HL-60/S4 (cell line): ENCODE results near the gene FOLR2.
"Not testable (repeated sequence)": the region's sequence is repeated elsewhere in the genome, so short reads cannot be mapped to it uniquely, and the experiment has no call there.

ENCODE experiments used
- in situ Hi-C: fragments of 300-500 bp; cut with MboI; formaldehyde crosslinking; loops from 2 replicates; pipeline ENCODE4 v1.14.3; 2022; ENCODE audit warnings: low sequenced_read_pairs

The FOLR2 gene

DNA sequence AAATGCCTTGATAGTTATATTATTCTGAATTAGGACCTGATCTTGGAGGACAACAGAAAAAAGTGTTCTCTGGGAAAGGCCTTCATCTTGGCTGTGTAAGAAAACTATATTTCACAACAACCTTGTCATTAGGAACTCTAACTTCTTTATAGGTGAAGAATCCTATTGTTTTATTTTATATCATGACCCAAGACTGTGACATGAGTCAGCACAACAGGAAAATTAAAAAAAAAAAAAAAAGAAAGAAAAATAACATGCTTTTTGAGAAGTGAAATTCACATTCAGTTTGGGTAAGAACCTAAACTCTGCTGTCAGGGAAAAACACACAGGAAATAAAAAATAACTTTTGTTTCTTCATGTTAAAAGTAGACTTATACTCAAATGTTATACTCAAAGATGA lies 11.7 kb upstream of the FOLR2 start:
- in situ Hi-C loops: no loop called here

- in situ Hi-C loops: not testable (repeated sequence)
Observed at GRCh38 chr11:72206794-72207193, 9.8 kb upstream of the FOLR2 start.

DNA sequence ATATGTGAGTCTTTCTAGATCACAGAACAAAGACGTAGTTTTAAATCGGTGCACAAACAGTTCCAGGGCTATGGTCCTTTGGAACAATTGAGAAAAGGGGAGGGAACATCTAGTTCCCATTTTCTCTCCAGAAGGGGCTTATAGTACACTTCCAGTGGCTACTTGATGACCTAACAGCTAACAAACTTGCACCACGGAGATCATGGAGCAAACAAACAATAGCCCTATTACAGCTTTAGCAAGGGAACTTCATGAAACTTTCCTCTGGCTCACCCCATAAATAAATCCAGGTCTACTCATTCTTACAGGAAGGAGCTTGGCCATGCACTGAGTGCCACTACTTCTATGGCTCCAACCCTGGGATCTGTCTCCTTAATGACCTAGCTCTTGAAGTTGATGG lies 8.3 kb upstream of the FOLR2 start:
- in situ Hi-C loops: no loop called here

DNA sequence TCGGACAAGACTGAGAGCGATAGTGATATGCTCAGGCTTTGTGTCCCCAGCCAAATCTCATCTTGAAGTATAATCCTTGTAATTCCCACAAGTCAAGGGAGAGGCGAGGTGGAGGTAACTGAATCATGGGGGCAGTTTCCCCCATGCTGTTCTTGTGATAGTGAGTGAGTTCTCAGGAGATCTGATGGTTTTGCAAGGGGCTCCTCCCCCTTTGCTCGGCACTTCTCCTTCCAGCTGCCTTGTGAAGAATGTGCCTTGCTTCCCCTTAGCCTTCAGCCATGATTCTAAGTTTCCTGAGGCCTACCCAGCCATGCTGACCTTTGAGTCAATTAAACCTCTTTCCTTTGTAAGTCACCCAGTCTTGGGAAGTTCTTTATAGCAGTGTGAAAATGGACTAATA lies 7.5 kb upstream of the FOLR2 start:
- in situ Hi-C loops: no loop called here

GRCh38 chr11:72217841-72218240 lies 1.2 kb downstream of the FOLR2 start:
- in situ Hi-C loops: no loop called here

DNA sequence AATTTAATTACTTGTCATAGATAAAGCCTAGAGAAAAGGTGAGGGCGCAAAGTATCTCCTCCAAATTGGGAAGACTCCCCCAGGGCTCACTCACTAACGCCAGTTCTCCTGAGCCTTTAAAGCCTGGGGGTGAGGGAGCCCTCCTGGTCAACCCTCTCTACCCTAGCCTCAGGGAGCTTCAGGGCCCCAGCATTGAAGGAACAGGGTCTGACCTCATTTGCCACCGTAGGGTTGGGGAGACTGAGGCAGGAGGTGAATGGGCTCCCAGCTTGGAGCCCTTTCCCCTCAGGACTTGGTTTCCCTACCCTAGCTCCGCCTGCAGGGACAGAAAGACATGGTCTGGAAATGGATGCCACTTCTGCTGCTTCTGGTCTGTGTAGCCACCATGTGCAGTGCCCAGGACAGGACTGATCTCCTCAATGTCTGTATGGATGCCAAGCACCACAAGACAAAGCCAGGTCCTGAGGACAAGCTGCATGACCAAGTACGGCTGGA lies 1.7 kb downstream of the FOLR2 start:
- in situ Hi-C loops: no loop called here

GRCh38 chr11:72220696-72221363 lies 4.2 kb downstream of the FOLR2 start:
- in situ Hi-C loops: no loop called here

- in situ Hi-C loops: no loop called here
Observed at GRCh38 chr11:72221386-72222075, 4.9 kb downstream of the FOLR2 start.

- in situ Hi-C loops: no loop called here
Observed at GRCh38 chr11:72222106-72222891, 5.7 kb downstream of the FOLR2 start.

DNA sequence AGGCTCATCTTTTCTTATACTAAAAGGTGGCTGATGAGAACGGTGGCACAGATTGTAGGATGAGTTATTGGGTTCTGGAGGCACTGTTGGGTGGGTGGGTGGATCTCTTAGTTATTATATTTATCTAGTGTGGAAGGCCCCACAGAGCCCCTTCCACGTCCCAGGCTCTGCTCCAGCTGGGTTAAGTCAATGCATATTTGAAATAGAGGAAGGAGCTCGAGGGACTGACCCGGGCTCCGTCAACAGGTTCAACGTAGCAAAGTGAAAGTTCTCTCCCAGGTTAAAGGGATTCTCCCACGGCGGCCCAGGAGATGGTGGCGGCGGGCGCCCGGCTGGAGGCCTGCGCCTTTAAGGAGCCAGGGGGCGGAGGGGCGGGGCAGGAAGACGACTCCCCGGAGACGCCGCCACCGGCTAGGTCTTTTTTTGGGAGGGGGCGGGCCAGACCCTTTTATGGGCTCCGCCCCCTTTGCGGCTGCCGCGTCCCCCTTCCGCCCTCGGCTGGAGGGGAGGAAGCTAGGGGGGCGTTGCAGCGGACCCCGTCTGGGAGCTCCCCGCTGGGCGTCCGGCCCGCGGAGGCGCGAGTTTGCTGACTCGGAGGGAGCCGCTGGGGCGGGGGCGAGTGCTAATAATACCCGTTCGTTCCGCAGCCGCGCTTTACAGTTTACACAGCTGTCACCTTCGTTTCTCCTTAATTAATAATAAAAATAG lies 6.5 kb downstream of the FOLR2 start:
- in situ Hi-C loops: no loop called here

- in situ Hi-C loops: no loop called here
Observed at GRCh38 chr11:72223615-72224563, 7.3 kb downstream of the FOLR2 start.

DNA sequence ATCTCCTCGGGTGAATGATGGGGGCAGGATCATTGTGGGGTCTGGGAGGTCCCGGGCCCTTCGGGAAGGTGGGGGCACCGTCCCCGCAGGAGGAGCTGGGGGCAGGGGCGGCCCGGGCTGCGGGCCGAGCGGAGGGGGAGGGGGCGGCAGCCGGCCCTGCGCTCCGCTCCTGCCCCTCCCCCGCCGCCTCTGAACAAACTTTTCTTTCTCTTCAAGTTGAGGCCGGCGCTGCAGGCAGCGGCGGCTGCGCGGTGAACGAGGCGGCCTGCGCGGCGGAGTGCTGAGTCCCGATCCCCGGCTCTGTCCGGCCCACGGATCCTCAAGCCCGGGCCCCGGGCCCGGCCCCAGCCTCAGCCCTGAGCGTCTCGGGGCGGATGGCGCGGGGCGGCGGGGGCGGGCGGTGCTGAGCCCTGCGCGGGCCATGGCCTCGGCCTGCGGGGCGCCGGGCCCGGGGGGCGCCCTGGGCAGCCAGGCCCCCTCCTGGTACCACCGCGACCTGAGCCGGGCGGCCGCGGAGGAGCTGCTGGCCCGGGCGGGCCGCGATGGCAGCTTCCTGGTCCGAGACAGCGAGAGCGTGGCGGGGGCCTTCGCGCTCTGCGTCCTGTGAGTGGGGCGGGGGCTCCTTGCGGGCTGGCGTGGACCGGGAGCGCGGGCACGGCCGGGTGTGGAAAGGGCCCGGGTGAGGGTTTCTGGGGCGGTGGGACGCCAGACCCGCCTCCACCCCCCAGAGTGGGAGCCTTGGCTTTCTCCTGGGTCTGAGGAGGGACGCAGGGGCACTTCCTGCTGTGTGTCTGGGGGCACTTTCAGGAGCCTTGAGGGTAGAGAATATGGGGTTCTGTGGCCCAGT lies 8.2 kb downstream of the FOLR2 start, which contains the start of gene INPPL1:
Gene INPPL1 (plus strand): TSS at position 204 of the 847 bp plus-strand sequence. CDS start 218 bp downstream, at position 422.
- in situ Hi-C loops: no loop called here

DNA sequence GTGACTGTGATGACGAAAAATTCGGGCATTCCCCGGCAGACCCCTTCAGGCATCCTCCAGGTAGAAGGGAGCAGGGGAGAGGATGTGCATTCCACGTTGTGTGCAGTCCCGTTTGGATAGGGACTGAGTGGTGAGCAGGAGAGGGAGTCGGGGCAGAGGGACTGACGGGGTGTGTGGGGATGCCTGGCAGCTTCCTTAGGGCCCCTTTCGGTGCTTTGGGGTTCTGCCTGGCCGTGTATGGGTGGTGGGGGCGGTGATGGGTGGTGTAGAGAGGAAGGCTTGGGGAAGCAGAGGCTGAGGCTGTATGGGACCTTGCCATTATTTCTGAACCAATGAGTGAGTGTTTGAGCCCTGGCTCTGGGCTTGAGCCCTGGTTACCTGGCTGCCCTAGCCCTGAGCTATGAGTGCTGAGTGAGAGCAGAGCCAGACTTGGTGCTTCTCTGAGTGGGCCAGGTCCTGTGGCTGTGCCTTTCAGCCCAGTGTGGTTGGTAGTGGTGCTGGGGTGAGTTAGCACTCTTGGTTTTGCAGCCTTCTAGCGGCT lies 8.9 kb downstream of the FOLR2 start:
- in situ Hi-C loops: no loop called here

- in situ Hi-C loops: no loop called here
Observed at GRCh38 chr11:72226701-72227100, 10.1 kb downstream of the FOLR2 start.

- in situ Hi-C loops: no loop called here
Observed at GRCh38 chr11:72227316-72228228, 11.0 kb downstream of the FOLR2 start.

DNA sequence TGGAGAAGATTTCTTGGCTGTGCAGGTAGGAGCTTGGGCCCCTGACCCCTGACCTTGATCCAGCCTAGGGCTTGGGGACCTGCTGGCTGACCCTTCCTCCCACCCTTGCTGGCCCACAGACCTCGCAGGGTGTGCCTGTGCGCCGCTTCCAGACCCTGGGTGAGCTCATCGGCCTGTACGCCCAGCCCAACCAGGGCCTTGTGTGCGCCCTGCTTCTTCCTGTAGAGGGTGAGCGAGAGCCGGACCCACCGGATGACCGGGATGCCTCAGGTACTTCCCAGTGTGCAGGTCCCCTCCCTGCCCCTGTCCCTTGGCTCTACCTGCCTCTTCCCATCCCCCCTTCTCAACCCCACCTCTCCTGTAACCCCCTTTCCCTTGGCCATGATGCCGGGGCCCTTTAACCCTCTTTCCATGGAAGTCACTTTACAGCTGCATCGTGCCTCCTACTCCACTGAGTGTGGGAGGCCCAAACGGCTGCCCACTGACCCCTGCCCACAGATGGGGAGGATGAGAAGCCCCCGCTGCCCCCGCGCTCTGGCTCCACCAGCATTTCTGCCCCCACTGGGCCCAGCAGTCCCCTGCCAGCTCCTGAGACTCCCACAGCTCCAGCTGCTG lies 11.7 kb downstream of the FOLR2 start:
- in situ Hi-C loops: no loop called here

DNA sequence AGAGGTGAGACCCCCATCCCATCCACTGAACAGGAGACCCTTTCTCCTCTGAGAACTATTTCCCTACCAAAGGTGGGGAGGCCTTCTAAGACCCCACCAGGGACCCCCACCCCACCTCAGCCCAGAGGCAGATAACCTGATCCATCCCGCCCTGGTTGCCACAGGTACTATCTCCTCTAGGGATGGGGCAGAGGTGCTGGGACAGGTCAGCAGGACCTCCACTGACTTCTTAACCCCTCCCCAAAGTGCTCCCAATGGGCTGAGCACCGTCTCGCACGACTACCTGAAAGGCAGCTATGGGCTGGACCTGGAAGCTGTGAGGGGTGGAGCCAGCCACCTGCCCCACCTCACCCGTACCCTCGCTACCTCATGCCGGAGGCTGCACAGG lies 12.2 kb downstream of the FOLR2 start:
- in situ Hi-C loops: no loop called here
